ENCODE measurements around the gene C1orf116. TPM values are rescaled to one million over a fixed set of nuclear protein-coding genes. Genes with fewer than 3 reads are reported as not detected.

The C1orf116 gene
- polyA plus RNA-seq, 1 of the 3 experiments (the other 2 are of a cell fraction): 0.02 TPM

GRCh38 chr1:207036865-207037264, 4.3 kb upstream of the C1orf116 start:
- Histone ChIP-seq H3K36me3 (replicated peaks in 1 of 2; ENCODE audit: control insufficient read depth in 1 of 2, insufficient read depth in 2 of 2, low read length in 1 of 2) (no peaks in the 10 kb centered on the region), H4K20me1 (ENCODE audit: insufficient read depth) (no peaks in the 10 kb centered on the region), H3K4me1 (ENCODE audit: control insufficient read depth in 1 of 2, insufficient read depth in 2 of 2, low read depth in 1 of 2, low read length in 1 of 2) (no peaks in the 10 kb centered on the region; a peak in 2 of 4 replicates), H3K27ac (ENCODE audit: low read depth in 2 of 2, low read length in 1 of 2) (no peak overlapping the region), H3K4me2 (no peak overlapping the region), H3K9me3 (no peaks in the 10 kb centered on the region), H2AFZ (ENCODE audit: low read depth) (no peak overlapping the region), H3K9me2 (no peaks in the 10 kb centered on the region), H3F3A (replicated peaks; ENCODE audit: insufficient read depth) (no peaks in the 10 kb centered on the region), H3K27me3 (ENCODE audit: insufficient read depth) (no peaks in the 10 kb centered on the region), H3K79me2 (ENCODE audit: insufficient read depth) (no peaks in the 10 kb centered on the region), H3K9ac (no peak overlapping the region), H3K4me3 (ENCODE audit: low read depth in 2 of 2, low read length in 1 of 2) (no peak overlapping the region)
- no peak for TF ChIP-seq RXRA (IDR thresholded peaks at IDR 0.05; ENCODE audit: borderline replicate concordance, low read depth)
- TF ChIP-seq POLR2AphosphoS5 (IDR thresholded peaks at IDR 0.05; ENCODE audit: low read depth, low read length): no peak
- no peak for TF ChIP-seq USF2 (IDR thresholded peaks at IDR 0.05; ENCODE audit: borderline replicate concordance, low read depth, low read length)
- TF ChIP-seq EP300 (IDR thresholded peaks at IDR 0.05; ENCODE audit: borderline replicate concordance in 1 of 2, low read depth in 1 of 2, low read length in 1 of 2): no peak
- TF ChIP-seq SIN3A (IDR thresholded peaks at IDR 0.05; ENCODE audit: borderline replicate concordance, low read depth, low read length): no peak
- no peak for TF ChIP-seq REST (IDR thresholded peaks at IDR 0.05; ENCODE audit: low read depth, low read length)
- no peak for TF ChIP-seq TAF1 (IDR thresholded peaks at IDR 0.05; ENCODE audit: borderline replicate concordance, low read depth, low read length)
- no peak for TF ChIP-seq FOXJ3 (CRISPR knock-in tag; IDR thresholded peaks at IDR 0.05)
- TF ChIP-seq CHD2 (IDR thresholded peaks at IDR 0.05; ENCODE audit: low read length, partially characterized antibody): no peak
- ChIA-PET CTCF (interaction anchor here (0.8 to 1.9 kb wide), 2 partner anchors 13 to 38 kb away, joined by 3 to 14 read pairs; no protein-coding TSS in a partner anchor), POLR2A (no interaction called here)
- WGBS (ENCODE audit: low lambda C conversion rate): 47% methylated on average over 1 of the region's 1 CpG
- DNase-seq: no peak

- H4K20me1 ChIP-seq (ENCODE audit: insufficient read depth): no peaks in the 10 kb centered on the region
- no peak overlapping the region for H2AFZ ChIP-seq (ENCODE audit: low read depth)
- DNase-seq: no peak
- H3K27ac ChIP-seq (ENCODE audit: low read depth in 2 of 2, low read length in 1 of 2): no peak overlapping the region
- no peaks in the 10 kb centered on the region for H3K27me3 ChIP-seq (ENCODE audit: insufficient read depth)
- H3F3A ChIP-seq (replicated peaks; ENCODE audit: insufficient read depth): no peaks in the 10 kb centered on the region
- H3K36me3 ChIP-seq (replicated peaks in 1 of 2; ENCODE audit: control insufficient read depth in 1 of 2, insufficient read depth in 2 of 2, low read length in 1 of 2): no peaks in the 10 kb centered on the region
- WGBS (ENCODE audit: low lambda C conversion rate): 34% methylated on average over 4 of the region's 4 CpGs
- H3K9me3 ChIP-seq: no peaks in the 10 kb centered on the region
- no peaks in the 10 kb centered on the region for H3K79me2 ChIP-seq (ENCODE audit: insufficient read depth)
- CTCF ChIA-PET: interaction anchor here (1.3 to 1.9 kb wide), 2 partner anchors 10 to 14 kb away, joined by 3 to 14 read pairs; no protein-coding TSS in a partner anchor
- no peaks in the 10 kb centered on the region for H3K9me2 ChIP-seq
- H3K9ac ChIP-seq: no peak overlapping the region
- TF ChIP-seq RXRA (IDR thresholded peaks at IDR 0.05; ENCODE audit: borderline replicate concordance, low read depth) (no peak), NFIC (IDR thresholded peaks at IDR 0.05; ENCODE audit: borderline replicate concordance) (no peak), MAX (IDR thresholded peaks at IDR 0.05; ENCODE audit: low read depth) (no peak), USF1 (IDR thresholded peaks at IDR 0.05; ENCODE audit: borderline replicate concordance, low read depth) (no peak), ELF1 (IDR thresholded peaks at IDR 0.05) (no peak), MXI1 (IDR thresholded peaks at IDR 0.05; ENCODE audit: low read depth, low read length) (no peak), CTCF (IDR thresholded peaks at IDR 0.05) (no peak), USF2 (IDR thresholded peaks at IDR 0.05; ENCODE audit: borderline replicate concordance, low read depth, low read length) (no peak)
- no peaks in the 10 kb centered on the region; a peak in 2 of 4 replicates for H3K4me1 ChIP-seq (ENCODE audit: control insufficient read depth in 1 of 2, insufficient read depth in 2 of 2, low read depth in 1 of 2, low read length in 1 of 2)
- POLR2A ChIA-PET: no interaction called here
- no peak overlapping the region for H3K4me2 ChIP-seq
- H3K4me3 ChIP-seq (ENCODE audit: low read depth in 2 of 2, low read length in 1 of 2): no peak overlapping the region
These were observed 3.5 kb upstream of the C1orf116 start for GRCh38 chr1:207035877-207036551.

Measured in SK-N-SH (cell line).